Astrocyte of the cerebellum (primary cell): Measurements from ENCODE around the gene COL4A4.

ENCODE experiments used
- DNase-seq: peaks from one replicate; pipeline ENCODE4 v3.0.0-alpha.2; 2011; ENCODE audit warnings: low read depth
- H3K4me3 ChIP-seq: 2 replicates; pipeline ENCODE4 v1.5.1; 2011; ENCODE audit warnings: mild to moderate bottlenecking, low read depth, low read length, moderate library complexity
- in situ Hi-C: cut with HindIII; loops from 2 replicates; pipeline ENCODE4 v1.10.0; 2017; ENCODE audit warnings: low sequenced_read_pairs
- TF ChIP-seq, protein P1 (sequence below): IDR thresholded peaks from 2 replicates; pipeline ENCODE4 v1.5.1; 2012; ENCODE audit warnings: low read length, low read depth, moderate library complexity, mild to moderate bottlenecking; ENCODE audit errors: missing control alignments

Gene COL4A4

DNA sequence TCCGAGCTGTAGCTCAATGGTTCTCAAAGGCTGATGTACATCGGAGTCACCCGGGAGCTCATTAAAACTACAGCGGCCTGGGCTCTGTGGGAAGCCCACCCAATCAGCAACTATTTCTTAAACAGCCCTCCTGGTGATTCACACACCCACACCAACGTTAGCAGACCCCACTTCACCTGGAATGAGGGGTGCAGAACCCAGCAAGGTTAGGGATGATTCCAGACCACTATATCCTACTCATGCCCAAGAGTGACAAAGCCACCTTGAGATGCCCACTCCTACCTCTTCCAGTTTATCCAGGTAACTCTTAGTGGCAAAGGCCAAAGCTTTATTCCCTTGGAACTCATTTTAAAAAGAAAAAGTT, 178.4 kb downstream of the COL4A4 start:
- DNase-seq: no peak
- in situ Hi-C loops: loop anchor here (25.0 kb wide), 2 partner anchors 173 to 1323 kb away; no protein-coding TSS in a partner anchor
- TF ChIP-seq, protein P1, sequence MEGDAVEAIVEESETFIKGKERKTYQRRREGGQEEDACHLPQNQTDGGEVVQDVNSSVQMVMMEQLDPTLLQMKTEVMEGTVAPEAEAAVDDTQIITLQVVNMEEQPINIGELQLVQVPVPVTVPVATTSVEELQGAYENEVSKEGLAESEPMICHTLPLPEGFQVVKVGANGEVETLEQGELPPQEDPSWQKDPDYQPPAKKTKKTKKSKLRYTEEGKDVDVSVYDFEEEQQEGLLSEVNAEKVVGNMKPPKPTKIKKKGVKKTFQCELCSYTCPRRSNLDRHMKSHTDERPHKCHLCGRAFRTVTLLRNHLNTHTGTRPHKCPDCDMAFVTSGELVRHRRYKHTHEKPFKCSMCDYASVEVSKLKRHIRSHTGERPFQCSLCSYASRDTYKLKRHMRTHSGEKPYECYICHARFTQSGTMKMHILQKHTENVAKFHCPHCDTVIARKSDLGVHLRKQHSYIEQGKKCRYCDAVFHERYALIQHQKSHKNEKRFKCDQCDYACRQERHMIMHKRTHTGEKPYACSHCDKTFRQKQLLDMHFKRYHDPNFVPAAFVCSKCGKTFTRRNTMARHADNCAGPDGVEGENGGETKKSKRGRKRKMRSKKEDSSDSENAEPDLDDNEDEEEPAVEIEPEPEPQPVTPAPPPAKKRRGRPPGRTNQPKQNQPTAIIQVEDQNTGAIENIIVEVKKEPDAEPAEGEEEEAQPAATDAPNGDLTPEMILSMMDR: no peak
- no peak overlapping the region for H3K4me3 ChIP-seq

DNA sequence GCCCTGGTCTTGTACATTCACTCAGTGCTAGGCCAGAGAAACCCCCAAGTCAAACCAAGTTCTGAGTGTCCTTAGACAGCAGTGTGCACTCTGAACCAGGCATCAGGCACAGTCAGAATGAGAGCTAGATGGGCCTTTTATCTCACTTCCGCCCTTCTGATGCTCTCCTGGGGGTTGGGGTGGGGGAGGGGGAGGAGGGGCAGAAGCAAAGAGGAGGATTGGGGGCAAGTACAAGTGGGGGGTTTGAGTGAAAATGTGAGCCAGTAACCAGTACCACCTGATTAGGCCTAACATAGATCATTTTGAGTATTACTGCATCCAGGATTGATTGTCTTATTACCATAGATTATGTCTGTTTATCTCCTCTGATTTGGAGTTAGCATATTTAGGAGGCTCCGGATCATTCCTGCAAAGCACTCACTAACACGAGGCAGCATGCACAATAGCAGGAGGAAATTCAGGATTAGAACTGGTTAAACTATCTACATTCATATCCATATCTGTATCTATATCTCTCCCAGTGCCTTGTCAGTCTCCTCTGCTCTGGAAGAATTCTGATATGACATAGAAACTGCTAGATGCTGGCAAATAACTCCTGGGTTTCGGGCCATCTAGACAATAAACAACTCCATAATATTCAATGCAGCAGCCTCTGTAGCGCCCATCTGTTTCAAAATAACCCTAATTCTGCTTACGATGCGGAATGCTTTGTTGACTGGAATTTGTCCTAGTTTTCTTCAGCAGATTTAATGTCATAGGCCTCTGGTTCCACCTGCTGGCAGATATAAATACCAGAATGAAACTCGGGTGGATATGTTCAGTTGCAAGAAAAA, 179.0 kb downstream of the COL4A4 start:
- in situ Hi-C loops: loop anchor here (25.0 kb wide), 2 partner anchors 173 to 1323 kb away; no protein-coding TSS in a partner anchor
- TF ChIP-seq, protein P1: peak; percentile 62
- no peak overlapping the region for H3K4me3 ChIP-seq
- peak; percentile 82 for DNase-seq

GRCh38 chr2:226983895-226984749, 179.9 kb downstream of the COL4A4 start:
- H3K4me3 ChIP-seq: no peak overlapping the region
- DNase-seq: no peak
- in situ Hi-C loops: loop anchor here (25.0 kb wide), 2 partner anchors 172 to 1322 kb away; no protein-coding TSS in a partner anchor
- TF ChIP-seq, protein P1: no peak

GRCh38 chr2:226981791-226982326, 182.1 kb downstream of the COL4A4 start:
- no peak for DNase-seq
- TF ChIP-seq, protein P1: no peak
- in situ Hi-C loops: loop anchor here (25.0 kb wide), 2 partner anchors 170 to 1320 kb away; no protein-coding TSS in a partner anchor
- no peak overlapping the region for H3K4me3 ChIP-seq

DNA sequence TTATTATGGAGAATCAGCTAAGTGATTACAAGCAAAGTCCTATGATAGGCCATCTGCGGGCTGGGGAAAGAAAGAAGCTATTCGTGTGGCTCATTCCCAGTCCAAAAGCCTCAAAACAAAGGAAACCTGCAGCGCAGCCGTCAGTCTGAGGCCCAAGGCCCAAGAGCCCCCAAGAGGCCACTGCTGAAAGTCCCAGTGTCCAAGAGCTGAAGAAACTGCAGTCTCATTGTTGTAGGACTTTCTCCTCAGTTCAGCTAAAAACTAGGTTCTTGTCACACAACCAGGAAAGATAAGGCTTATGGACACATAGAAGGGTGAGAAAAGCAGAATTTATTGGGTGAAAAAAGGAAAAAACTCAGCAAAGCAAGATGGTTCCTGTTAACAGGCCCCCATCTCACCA, 185.0 kb downstream of the COL4A4 start:
- no peak for DNase-seq
- TF ChIP-seq, protein P1: peak; percentile 17
- no peak overlapping the region for H3K4me3 ChIP-seq
- in situ Hi-C loops: loop anchor here (25.0 kb wide), 2 partner anchors 167 to 1317 kb away; no protein-coding TSS in a partner anchor

DNA sequence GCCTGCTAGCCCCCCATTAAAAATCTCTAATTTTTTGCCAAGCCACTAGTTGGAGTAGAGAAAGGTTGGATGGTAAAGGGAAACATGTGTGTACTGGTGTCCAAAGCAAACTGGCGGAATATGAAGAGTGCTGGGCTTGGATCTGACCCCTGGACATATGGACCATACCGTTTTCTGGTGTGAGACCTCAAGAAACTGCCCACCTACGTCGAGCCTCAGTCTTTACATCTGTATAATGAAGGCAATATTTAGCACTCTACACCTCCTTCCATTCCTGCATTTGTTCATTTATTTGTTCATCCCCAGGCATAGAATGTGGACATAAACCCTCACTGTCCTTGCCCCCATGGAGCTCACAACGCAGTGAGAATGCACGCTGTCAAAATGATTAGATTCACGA, 185.7 kb downstream of the COL4A4 start:
- H3K4me3 ChIP-seq: no peak overlapping the region
- TF ChIP-seq, protein P1: no peak
- no peak for DNase-seq
- in situ Hi-C loops: loop anchor here (25.0 kb wide), 2 partner anchors 166 to 1316 kb away; no protein-coding TSS in a partner anchor
